Neural progenitor cell (in vitro differentiated cells): ENCODE measurements around the gene CHRM4.

Experiments used
- CTCF ChIP-seq: fragments of 200-600 bp; sonication (generic); IDR thresholded peaks from 2 replicates; pipeline ENCODE4 v1.5.1; 2017; ENCODE audit warnings: antibody characterized with exemption, mild to moderate bottlenecking
- EZH2 ChIP-seq: fragments of 200-600 bp; sonication (generic); IDR thresholded peaks from 2 replicates; pipeline ENCODE4 v1.6.1; 2017; ENCODE audit warnings: antibody characterized with exemption, mild to moderate bottlenecking, moderate library complexity
- EZH2phosphoT487 ChIP-seq: fragments of 200-600 bp; sonication (generic); IDR thresholded peaks from 2 replicates; pipeline ENCODE4 v1.6.1; 2017; ENCODE audit warnings: antibody characterized with exemption

- TF ChIP-seq CTCF (peak; percentile 61), EZH2 (no peak), EZH2phosphoT487 (no peak)
Observed at GRCh38 chr11:46391578-46392420, at the start of gene CHRM4.
